ENCODE data around the gene GRHPR.
"Not testable (repeated sequence)": the region's sequence is repeated elsewhere in the genome, so short reads cannot be mapped to it uniquely, and the experiment has no call there.

Gene GRHPR

DNA sequence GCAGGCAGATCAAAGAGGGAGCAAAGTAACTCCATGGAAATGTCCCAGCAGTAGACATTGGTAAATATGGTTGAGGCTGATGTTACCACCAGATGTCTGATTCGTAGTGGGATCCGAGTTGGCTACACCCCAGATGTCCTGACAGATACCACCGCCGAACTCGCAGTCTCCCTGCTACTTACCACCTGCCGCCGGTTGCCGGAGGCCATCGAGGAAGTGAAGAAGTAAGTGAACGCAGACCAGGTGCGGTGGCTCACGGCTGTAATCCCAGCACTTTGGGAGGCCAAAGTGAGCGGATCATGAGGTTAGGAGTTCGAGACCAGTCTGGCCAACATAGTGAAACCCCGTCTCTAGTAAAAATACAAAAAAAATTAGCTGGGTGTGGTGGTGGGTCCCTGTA is 3.9 kb downstream of the GRHPR start:
- not testable (repeated sequence) for H3K9me3 ChIP-seq (ENCODE audit: insufficient read depth, low read depth, low read length); H3K27me3 ChIP-seq (ENCODE audit: insufficient read depth, low read length); H3K27ac ChIP-seq (ENCODE audit: low read length); H3K4me3 ChIP-seq (ENCODE audit: low read length); H3K9ac ChIP-seq (ENCODE audit: low read depth, low read length)
- Histone ChIP-seq H3K4me1 (ENCODE audit: insufficient read depth, low read length) (peaks cover 12% of the 10 kb centered on the region), H3K36me3 (ENCODE audit: insufficient read depth, low read depth, low read length) (peaks cover 58% of the 10 kb centered on the region)

DNA sequence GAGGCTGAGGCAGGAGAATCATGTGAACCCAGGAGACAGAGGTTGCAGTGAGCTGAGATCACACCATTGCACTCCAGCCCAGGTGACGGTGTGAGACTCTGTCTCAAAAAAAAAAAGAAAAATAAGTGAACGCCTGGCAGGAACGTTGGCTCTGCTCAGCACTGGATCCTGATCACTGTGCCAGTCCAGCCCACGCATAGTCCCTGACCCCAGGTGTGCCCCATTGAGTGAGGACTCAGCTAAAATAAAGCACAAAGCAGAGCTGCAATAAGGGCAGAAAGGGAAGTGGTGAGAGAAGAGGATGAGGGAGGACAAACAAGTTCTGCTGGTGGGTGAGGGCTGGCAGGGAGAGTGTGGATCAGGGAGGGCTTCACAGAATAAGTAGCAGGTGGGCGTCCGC is 4.3 kb downstream of the GRHPR start:
- Histone ChIP-seq H3K4me1 (ENCODE audit: insufficient read depth, low read length) (peaks cover 9% of the 10 kb centered on the region), H3K9ac (ENCODE audit: low read depth, low read length) (no peak overlapping the region), H3K4me3 (ENCODE audit: low read length) (no peak overlapping the region), H3K27ac (ENCODE audit: low read length) (no peak overlapping the region), H3K9me3 (ENCODE audit: insufficient read depth, low read depth, low read length) (no peaks in the 10 kb centered on the region), H3K36me3 (ENCODE audit: insufficient read depth, low read depth, low read length) (peaks cover 62% of the 10 kb centered on the region), H3K27me3 (ENCODE audit: insufficient read depth, low read length) (no peaks in the 10 kb centered on the region)

DNA sequence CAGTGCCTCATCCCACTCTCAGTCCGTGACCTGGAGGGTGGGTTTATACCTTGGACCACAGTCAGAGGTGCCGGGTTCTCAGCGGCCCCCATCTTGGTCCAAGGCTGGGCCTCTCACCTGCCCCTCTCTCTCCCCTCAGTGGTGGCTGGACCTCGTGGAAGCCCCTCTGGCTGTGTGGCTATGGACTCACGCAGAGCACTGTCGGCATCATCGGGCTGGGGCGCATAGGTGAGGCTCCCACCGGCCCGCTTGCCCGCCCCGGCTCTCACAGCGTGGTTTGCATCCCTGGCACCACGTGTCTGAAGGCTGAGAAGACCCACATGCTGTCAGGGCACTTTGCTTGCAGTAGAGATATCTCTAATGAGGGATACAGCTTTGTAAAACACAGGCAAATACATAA is 5.8 kb downstream of the GRHPR start:
- Histone ChIP-seq H3K27me3 (ENCODE audit: insufficient read depth, low read length) (no peaks in the 10 kb centered on the region), H3K9me3 (ENCODE audit: insufficient read depth, low read depth, low read length) (no peaks in the 10 kb centered on the region), H3K36me3 (ENCODE audit: insufficient read depth, low read depth, low read length) (peaks cover 74% of the 10 kb centered on the region), H3K4me1 (ENCODE audit: insufficient read depth, low read length) (peaks cover 8% of the 10 kb centered on the region), H3K9ac (ENCODE audit: low read depth, low read length) (no peak overlapping the region), H3K27ac (ENCODE audit: low read length) (no peak overlapping the region), H3K4me3 (ENCODE audit: low read length) (no peak overlapping the region)

DNA sequence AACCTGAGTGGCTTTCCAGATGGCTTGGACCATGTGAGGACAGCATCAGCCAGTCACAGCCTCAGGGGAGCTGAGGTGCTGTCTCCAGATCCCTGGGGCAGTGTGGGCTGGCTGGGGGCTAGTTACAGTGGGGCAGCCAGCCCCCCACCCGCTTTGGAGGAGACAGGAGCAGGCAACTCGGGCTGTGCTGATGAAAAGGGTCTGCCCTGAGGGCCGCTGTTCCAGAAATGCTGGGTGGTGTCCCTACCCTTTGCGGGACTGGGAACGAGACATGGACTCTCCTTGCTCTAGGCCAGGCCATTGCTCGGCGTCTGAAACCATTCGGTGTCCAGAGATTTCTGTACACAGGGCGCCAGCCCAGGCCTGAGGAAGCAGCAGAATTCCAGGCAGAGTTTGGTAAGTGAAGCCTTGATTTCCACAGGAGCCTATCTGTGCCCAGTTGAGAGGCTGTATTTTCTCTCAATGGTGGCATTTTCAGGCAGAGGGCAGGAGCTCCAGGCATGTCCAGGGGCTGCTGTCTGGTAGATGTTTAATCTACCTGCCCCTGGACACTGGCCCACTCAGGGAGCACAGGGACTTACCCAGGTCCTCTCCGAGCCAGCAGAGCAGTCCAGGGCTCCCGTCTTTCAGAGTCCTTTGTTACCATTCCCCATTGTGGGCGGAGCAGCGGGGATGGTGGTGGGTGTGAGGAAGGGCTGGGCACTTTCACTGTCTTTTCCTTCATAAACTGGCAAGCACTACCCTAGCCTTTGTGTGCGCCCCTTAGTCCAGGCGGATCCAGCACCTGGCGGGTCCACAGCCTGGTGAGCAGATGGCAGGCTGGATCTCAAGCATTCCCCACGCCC is 7.2 kb downstream of the GRHPR start:
- Histone ChIP-seq H3K4me3 (ENCODE audit: low read length) (no peak overlapping the region), H3K4me1 (ENCODE audit: insufficient read depth, low read length) (peaks cover 12% of the 10 kb centered on the region; the same call in 1 of the 2 replicates), H3K9ac (ENCODE audit: low read depth, low read length) (no peak overlapping the region), H3K27ac (ENCODE audit: low read length) (no peak overlapping the region), H3K36me3 (ENCODE audit: insufficient read depth, low read depth, low read length) (peaks cover 79% of the 10 kb centered on the region), H3K27me3 (ENCODE audit: insufficient read depth, low read length) (no peaks in the 10 kb centered on the region), H3K9me3 (ENCODE audit: insufficient read depth, low read depth, low read length) (no peaks in the 10 kb centered on the region)

DNA sequence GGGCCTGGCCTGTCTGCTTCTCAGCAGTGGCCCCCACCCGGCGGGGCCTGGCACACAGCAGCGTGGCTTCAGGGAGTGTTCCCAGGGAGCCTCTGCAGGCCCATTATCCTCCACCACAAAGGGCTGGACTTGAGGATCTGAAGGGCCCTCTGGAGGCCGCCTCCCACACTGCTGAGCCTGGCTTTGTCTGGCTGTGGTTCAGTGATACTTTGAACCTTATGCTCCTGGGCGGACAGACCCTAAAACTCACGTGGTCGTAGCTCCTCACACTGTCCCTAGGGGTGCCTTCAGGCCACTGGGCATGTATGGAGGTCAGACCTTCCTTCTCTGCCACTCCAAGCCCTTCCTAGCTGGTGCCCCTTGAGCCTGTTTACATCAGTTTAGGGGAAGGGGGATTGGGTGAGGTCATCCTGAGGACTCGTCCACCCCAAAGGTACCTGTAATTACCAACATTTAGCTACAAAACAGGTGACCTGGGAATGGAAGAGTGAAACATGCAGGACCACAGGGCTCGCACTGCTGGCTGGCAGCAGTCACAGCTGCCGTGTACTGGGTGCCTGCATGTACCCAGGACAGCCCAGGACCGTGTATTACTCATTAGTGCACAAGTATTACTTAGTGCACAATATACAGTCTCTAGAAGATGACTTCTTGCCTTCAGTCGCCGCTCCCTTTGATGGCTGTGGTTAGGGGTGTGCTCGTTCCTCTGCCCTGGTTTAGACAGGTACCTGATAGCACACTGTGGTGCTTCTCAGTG is 8.5 kb downstream of the GRHPR start:
- H3K9me3 ChIP-seq (ENCODE audit: insufficient read depth, low read depth, low read length), result no peaks in the 10 kb centered on the region
- no peak overlapping the region for H3K4me3 ChIP-seq (ENCODE audit: low read length)
- H3K36me3 ChIP-seq (ENCODE audit: insufficient read depth, low read depth, low read length), result peaks cover 87% of the 10 kb centered on the region
- H3K9ac ChIP-seq (ENCODE audit: low read depth, low read length), result 0 out of 2 replicates have a peak overlapping the region, but pooled peaks have one; percentile 15
- H3K27me3 ChIP-seq (ENCODE audit: insufficient read depth, low read length), result no peaks in the 10 kb centered on the region
- peak overlapping the region; percentile 55 for H3K27ac ChIP-seq (ENCODE audit: low read length)
- H3K4me1 ChIP-seq (ENCODE audit: insufficient read depth, low read length), result peaks cover 15% of the 10 kb centered on the region; the same call in 1 of the 2 replicates

DNA sequence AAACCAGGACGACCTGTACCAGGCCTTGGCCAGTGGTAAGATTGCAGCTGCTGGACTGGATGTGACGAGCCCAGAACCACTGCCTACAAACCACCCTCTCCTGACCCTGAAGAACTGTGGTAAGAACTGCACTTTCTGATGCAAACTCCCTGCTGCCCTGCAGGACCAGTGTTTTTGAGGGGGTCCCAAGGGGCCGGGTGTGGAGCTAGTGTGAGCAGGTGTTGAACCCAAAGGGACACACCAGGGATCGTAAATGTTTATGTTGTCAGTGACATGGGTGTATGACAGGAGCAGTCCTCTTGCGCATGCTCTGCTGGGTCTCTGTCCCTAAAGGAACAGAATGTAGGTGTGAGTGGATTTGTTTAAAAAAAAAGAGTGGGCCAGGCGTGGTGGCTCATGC is 9.5 kb downstream of the GRHPR start:
- Histone ChIP-seq H3K27ac (ENCODE audit: low read length) (no peak overlapping the region), H3K9ac (ENCODE audit: low read depth, low read length) (no peak overlapping the region), H3K4me3 (ENCODE audit: low read length) (no peak overlapping the region), H3K36me3 (ENCODE audit: insufficient read depth, low read depth, low read length) (peaks cover 87% of the 10 kb centered on the region), H3K27me3 (ENCODE audit: insufficient read depth, low read length) (no peaks in the 10 kb centered on the region), H3K9me3 (ENCODE audit: insufficient read depth, low read depth, low read length) (no peaks in the 10 kb centered on the region), H3K4me1 (ENCODE audit: insufficient read depth, low read length) (peaks cover 15% of the 10 kb centered on the region; the same call in 1 of the 2 replicates)

DNA sequence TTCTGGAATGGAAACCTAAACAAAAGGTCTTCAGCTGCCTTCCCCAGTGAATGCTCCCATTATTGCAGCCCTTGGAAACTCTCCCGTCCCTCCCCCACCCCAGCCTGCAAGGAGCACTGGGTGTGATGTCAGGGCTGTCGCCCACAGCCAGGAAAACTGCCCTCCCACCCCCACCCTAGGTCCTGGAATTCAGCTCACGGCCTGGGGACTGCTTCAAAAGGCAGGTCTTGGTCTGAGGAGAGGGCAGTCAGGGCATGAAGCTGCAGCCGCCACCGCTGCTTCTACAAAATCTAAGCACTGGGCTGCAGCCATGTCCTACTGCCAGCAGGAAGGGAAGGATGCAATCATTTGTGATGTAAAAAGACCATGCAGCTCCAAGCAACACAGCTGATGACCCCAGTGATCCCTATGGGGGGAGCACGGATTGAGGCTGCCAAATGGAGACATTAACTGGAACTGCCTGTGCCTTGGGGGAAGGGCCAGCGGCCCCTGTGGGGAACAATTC is 11.4 kb downstream of the GRHPR start:
- Histone ChIP-seq H3K27me3 (ENCODE audit: insufficient read depth, low read length) (no peaks in the 10 kb centered on the region), H3K9me3 (ENCODE audit: insufficient read depth, low read depth, low read length) (no peaks in the 10 kb centered on the region), H3K9ac (ENCODE audit: low read depth, low read length) (peak overlapping the region; percentile 53; the same call in 1 of the 2 replicates), H3K4me1 (ENCODE audit: insufficient read depth, low read length) (peaks cover 15% of the 10 kb centered on the region; the same call in 1 of the 2 replicates), H3K27ac (ENCODE audit: low read length) (peak overlapping the region; percentile 34), H3K4me3 (ENCODE audit: low read length) (peak overlapping the region; percentile 0; the same call in 1 of the 2 replicates), H3K36me3 (ENCODE audit: insufficient read depth, low read depth, low read length) (peaks cover 87% of the 10 kb centered on the region)

DNA sequence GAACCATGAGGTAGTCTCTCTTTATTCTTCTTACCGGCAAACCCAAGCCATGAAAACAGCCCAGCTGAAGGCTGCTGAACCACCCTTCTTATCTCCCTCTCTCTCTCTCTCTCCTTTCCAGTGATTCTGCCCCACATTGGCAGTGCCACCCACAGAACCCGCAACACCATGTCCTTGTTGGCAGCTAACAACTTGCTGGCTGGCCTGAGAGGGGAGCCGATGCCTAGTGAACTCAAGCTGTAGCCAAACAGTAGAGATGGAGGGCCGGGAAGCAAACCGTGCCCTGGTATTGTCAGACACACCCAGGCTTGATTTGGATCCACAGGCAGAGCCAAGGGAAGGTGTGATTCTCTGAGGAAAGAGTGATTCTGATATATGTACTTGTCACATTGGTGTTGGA is 14.0 kb downstream of the GRHPR start:
- peaks cover 88% of the 10 kb centered on the region for H3K36me3 ChIP-seq (ENCODE audit: insufficient read depth, low read depth, low read length)

DNA sequence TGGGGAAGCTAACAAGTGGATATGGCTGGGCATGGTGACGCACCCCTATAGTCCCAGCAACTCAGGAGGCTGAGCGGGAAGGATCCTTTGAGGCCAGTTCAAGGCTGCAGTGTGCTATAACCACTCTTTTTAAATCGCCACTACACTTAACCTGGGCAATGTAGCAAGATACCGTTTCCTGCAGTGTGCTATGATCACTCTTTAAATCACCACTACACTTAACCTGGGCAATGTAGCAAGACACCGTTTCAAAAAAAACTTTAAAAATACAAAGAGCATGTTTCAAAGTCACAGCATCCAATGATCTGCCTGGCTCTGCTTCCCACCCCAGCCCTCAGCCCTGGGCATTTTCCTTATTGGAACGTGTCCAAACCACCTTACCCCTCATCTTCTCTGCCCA is 14.5 kb downstream of the GRHPR start:
- H3K27me3 ChIP-seq (ENCODE audit: insufficient read depth, low read length), result no peaks in the 10 kb centered on the region

More for the DNA sequence above, 14.0 kb downstream of the GRHPR start:
- Histone ChIP-seq H3K4me3 (ENCODE audit: low read length) (no peak overlapping the region), H3K27me3 (ENCODE audit: insufficient read depth, low read length) (no peaks in the 10 kb centered on the region), H3K9me3 (ENCODE audit: insufficient read depth, low read depth, low read length) (no peaks in the 10 kb centered on the region), H3K9ac (ENCODE audit: low read depth, low read length) (no peak overlapping the region), H3K27ac (ENCODE audit: low read length) (no peak overlapping the region), H3K4me1 (ENCODE audit: insufficient read depth, low read length) (peaks cover 15% of the 10 kb centered on the region; the same call in 1 of the 2 replicates)

DNA sequence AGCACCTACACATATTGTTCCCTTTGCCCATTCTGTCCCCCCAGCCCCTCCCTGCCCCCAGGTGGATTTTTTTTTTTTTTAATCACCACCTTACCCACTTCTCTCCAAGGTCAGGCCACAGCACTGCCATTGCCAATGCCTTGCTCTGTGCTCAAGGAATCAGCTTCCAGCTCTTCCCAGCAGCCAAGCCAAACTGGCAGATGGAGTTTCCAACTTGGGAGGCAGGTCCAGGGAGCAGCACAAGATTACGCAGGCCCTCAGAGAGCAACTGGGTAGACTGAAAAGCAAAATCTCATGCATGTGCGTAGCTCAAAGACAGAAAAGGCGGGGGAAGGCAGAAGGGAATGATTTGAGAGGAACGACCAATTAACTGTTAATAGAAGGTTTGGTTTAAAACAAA is 15.1 kb downstream of the GRHPR start:
- Histone ChIP-seq H3K36me3 (ENCODE audit: insufficient read depth, low read depth, low read length) (peaks cover 88% of the 10 kb centered on the region), H3K9ac (ENCODE audit: low read depth, low read length) (no peak overlapping the region), H3K9me3 (ENCODE audit: insufficient read depth, low read depth, low read length) (no peaks in the 10 kb centered on the region), H3K27me3 (ENCODE audit: insufficient read depth, low read length) (no peaks in the 10 kb centered on the region), H3K4me3 (ENCODE audit: low read length) (no peak overlapping the region), H3K27ac (ENCODE audit: low read length) (no peak overlapping the region), H3K4me1 (ENCODE audit: insufficient read depth, low read length) (peaks cover 15% of the 10 kb centered on the region; the same call in 1 of the 2 replicates)

More for the DNA sequence above, 14.5 kb downstream of the GRHPR start:
- Histone ChIP-seq H3K9me3 (ENCODE audit: insufficient read depth, low read depth, low read length) (no peaks in the 10 kb centered on the region), H3K9ac (ENCODE audit: low read depth, low read length) (no peak overlapping the region), H3K4me3 (ENCODE audit: low read length) (no peak overlapping the region), H3K27ac (ENCODE audit: low read length) (no peak overlapping the region), H3K36me3 (ENCODE audit: insufficient read depth, low read depth, low read length) (peaks cover 88% of the 10 kb centered on the region), H3K4me1 (ENCODE audit: insufficient read depth, low read length) (peaks cover 15% of the 10 kb centered on the region; the same call in 1 of the 2 replicates)

DNA sequence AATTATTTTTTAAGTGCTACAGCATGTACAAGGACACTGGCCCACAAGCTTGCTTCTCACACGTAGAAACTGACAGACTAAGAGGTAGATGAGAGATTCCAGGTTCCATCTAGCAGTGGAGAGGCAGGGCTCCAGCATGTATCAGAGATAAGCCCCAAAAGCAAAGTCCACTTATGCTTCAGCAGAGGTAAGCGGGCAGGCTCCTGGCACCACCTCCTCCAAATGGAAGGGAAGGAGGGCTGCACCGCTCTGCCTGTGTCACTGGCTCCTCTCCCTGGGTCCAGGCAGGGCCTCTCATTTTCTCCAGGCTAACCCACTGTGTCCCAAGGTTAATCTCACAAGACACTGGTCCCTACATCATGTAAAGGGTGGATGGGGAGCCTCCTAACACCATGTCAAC is 15.9 kb downstream of the GRHPR start:
- Histone ChIP-seq H3K4me3 (ENCODE audit: low read length) (no peak overlapping the region), H3K4me1 (ENCODE audit: insufficient read depth, low read length) (peaks cover 14% of the 10 kb centered on the region; the same call in 1 of the 2 replicates), H3K36me3 (ENCODE audit: insufficient read depth, low read depth, low read length) (peaks cover 85% of the 10 kb centered on the region), H3K27me3 (ENCODE audit: insufficient read depth, low read length) (no peaks in the 10 kb centered on the region), H3K27ac (ENCODE audit: low read length) (no peak overlapping the region), H3K9ac (ENCODE audit: low read depth, low read length) (no peak overlapping the region), H3K9me3 (ENCODE audit: insufficient read depth, low read depth, low read length) (no peaks in the 10 kb centered on the region)
